ENCODE data around the gene SALL4.
"Not testable (repeated sequence)": the region's sequence is repeated elsewhere in the genome, so short reads cannot be mapped to it uniquely, and the experiment has no call there.

SALL4 gene

DNA sequence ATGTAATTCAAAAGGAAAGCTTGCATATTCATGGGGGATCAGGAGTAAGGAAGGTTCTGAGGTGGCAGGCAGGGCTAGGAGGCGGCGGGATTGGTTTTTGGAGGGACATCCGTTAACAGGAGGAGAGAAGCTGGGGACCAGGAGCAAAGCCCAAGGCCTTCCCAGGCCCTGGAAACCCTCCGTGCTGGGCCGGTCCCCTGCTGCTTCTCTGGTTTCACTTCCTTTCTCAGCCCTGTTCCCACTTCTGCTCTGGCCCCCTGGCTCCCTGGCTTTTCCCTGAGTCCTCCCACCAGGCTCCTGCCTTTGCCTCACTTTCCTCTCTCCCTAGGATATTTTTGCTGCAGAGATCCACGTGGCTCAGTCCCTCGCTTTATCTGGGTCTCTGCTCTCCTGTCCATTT, 26.4 kb upstream of the SALL4 start:
- ATAC-seq = no peak

DNA sequence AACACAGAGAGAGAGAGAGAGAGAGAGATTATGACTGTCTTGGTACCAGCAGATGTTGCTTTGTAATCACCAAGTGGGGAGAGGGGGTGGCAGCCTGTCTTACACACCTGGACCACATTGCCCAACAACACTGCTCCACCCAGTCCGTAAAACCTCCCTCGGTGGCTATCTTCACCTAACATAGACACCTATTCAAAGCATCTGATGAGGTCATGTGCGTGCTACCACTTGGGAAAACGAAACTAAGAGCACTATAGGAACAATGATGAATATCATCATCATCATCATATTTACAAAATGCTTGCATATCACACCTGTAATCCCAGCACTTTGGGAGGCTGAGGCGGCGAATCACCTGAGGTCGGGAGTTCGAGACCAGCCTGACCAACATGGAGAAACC, 24.1 kb upstream of the SALL4 start:
- ATAC-seq = no peak
- TF ChIP-seq TOX (CRISPR knock-in tag; IDR thresholded peaks at IDR 0.05; ENCODE audit: borderline replicate concordance) (no peak), BACH2 (CRISPR knock-in tag; IDR thresholded peaks at IDR 0.05; ENCODE audit: borderline replicate concordance) (no peak), ZNF565 (CRISPR knock-in tag; conservative IDR thresholded peaks at IDR 0.05; ENCODE audit: low read depth) (no peak)
- TF ChIP-seq, protein P1, sequence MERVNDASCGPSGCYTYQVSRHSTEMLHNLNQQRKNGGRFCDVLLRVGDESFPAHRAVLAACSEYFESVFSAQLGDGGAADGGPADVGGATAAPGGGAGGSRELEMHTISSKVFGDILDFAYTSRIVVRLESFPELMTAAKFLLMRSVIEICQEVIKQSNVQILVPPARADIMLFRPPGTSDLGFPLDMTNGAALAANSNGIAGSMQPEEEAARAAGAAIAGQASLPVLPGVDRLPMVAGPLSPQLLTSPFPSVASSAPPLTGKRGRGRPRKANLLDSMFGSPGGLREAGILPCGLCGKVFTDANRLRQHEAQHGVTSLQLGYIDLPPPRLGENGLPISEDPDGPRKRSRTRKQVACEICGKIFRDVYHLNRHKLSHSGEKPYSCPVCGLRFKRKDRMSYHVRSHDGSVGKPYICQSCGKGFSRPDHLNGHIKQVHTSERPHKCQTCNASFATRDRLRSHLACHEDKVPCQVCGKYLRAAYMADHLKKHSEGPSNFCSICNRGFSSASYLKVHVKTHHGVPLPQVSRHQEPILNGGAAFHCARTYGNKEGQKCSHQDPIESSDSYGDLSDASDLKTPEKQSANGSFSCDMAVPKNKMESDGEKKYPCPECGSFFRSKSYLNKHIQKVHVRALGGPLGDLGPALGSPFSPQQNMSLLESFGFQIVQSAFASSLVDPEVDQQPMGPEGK (CRISPR knock-in tag; IDR thresholded peaks at IDR 0.05; ENCODE audit: borderline replicate concordance) = no peak

More for the DNA sequence above, 26.4 kb upstream of the SALL4 start:
- TF ChIP-seq ZC3H10 (CRISPR knock-in tag; IDR thresholded peaks at IDR 0.05) (no peak), CSDC2 (CRISPR knock-in tag; IDR thresholded peaks at IDR 0.05) (no peak), ZNF8 (CRISPR knock-in tag; IDR thresholded peaks at IDR 0.05) (no peak), ISL1 (CRISPR knock-in tag; IDR thresholded peaks at IDR 0.05) (no peak), BACH2 (CRISPR knock-in tag; IDR thresholded peaks at IDR 0.05; ENCODE audit: borderline replicate concordance) (no peak), GLIS3 (CRISPR knock-in tag; IDR thresholded peaks at IDR 0.05) (no peak), ESRRG (CRISPR knock-in tag; IDR thresholded peaks at IDR 0.05) (no peak)
- TF ChIP-seq, protein P2, sequence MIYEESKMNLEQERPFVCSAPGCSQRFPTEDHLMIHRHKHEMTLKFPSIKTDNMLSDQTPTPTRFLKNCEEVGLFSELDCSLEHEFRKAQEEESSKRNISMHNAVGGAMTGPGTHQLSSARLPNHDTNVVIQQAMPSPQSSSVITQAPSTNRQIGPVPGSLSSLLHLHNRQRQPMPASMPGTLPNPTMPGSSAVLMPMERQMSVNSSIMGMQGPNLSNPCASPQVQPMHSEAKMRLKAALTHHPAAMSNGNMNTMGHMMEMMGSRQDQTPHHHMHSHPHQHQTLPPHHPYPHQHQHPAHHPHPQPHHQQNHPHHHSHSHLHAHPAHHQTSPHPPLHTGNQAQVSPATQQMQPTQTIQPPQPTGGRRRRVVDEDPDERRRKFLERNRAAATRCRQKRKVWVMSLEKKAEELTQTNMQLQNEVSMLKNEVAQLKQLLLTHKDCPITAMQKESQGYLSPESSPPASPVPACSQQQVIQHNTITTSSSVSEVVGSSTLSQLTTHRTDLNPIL (CRISPR knock-in tag; IDR thresholded peaks at IDR 0.05; ENCODE audit: low read depth) = no peak
- TF ChIP-seq, protein P3, sequence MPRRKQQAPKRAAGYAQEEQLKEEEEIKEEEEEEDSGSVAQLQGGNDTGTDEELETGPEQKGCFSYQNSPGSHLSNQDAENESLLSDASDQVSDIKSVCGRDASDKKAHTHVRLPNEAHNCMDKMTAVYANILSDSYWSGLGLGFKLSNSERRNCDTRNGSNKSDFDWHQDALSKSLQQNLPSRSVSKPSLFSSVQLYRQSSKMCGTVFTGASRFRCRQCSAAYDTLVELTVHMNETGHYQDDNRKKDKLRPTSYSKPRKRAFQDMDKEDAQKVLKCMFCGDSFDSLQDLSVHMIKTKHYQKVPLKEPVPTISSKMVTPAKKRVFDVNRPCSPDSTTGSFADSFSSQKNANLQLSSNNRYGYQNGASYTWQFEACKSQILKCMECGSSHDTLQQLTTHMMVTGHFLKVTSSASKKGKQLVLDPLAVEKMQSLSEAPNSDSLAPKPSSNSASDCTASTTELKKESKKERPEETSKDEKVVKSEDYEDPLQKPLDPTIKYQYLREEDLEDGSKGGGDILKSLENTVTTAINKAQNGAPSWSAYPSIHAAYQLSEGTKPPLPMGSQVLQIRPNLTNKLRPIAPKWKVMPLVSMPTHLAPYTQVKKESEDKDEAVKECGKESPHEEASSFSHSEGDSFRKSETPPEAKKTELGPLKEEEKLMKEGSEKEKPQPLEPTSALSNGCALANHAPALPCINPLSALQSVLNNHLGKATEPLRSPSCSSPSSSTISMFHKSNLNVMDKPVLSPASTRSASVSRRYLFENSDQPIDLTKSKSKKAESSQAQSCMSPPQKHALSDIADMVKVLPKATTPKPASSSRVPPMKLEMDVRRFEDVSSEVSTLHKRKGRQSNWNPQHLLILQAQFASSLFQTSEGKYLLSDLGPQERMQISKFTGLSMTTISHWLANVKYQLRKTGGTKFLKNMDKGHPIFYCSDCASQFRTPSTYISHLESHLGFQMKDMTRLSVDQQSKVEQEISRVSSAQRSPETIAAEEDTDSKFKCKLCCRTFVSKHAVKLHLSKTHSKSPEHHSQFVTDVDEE (CRISPR knock-in tag; IDR thresholded peaks at IDR 0.05) = no peak

DNA sequence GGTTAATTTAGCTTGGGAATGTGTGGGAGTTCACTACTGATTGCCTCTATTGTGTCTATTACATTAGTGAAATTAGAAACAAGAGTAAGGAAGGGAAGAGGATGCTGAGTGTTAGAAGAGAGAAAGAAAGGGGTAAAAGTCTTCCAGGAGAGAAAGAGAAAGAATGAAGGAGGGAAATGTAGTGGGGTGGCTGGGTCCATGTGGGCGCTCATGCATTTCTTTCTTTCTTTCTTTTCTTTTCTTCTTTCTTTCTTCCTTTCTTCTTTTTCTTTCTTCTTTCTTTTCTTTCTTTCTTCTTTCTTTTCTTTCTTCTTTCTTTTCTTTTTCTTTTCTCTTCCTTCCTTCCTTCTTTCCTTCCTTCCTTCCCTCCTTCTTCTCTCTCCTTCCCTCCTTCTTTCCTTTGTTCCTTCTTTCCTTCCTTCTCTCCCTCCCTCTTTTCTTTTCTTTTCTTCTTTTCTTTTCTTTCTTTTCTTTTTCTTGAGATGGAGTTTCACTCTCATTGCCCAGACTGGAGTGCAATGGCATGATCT, 16.2 kb upstream of the SALL4 start:
- ATAC-seq = no peak
- no peak for TF ChIP-seq BACH2 (CRISPR knock-in tag; IDR thresholded peaks at IDR 0.05; ENCODE audit: borderline replicate concordance)
- no peak for TF ChIP-seq ZFP3 (CRISPR knock-in tag; IDR thresholded peaks at IDR 0.05)
- TF ChIP-seq, protein P4, sequence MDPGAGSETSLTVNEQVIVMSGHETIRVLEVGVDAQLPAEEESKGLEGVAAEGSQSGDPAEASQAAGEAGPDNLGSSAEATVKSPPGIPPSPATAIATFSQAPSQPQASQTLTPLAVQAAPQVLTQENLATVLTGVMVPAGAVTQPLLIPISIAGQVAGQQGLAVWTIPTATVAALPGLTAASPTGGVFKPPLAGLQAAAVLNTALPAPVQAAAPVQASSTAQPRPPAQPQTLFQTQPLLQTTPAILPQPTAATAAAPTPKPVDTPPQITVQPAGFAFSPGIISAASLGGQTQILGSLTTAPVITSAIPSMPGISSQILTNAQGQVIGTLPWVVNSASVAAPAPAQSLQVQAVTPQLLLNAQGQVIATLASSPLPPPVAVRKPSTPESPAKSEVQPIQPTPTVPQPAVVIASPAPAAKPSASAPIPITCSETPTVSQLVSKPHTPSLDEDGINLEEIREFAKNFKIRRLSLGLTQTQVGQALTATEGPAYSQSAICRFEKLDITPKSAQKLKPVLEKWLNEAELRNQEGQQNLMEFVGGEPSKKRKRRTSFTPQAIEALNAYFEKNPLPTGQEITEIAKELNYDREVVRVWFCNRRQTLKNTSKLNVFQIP (CRISPR knock-in tag; IDR thresholded peaks at IDR 0.05; ENCODE audit: borderline replicate concordance, low read depth) = no peak
- no peak for TF ChIP-seq GLIS3 (CRISPR knock-in tag; IDR thresholded peaks at IDR 0.05)
- TF ChIP-seq ARNTL (CRISPR knock-in tag; IDR thresholded peaks at IDR 0.05; ENCODE audit: borderline replicate concordance, low read depth) = no peak
- TF ChIP-seq TCF4 (CRISPR knock-in tag; IDR thresholded peaks at IDR 0.05; ENCODE audit: borderline replicate concordance) = no peak

DNA sequence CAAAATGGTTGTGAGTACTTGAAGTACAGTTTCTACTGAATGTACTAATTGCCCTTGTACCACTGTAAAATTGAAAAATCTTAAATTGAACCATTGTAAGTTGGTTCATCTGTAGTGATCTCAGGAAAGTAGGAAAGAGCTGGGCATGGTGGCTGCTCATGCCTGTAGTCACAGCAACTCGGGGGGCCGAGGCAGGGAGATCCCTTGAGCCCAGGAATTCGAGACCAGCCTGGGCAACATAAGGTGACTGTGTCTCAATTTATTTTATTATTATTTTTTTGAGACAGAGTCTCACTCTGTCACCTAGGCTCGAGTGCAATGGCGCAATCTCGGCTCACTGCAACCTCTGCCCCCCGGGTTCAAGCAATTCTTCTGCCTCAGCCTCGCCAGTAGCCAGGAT, 14.5 kb upstream of the SALL4 start:
- not testable (repeated sequence) for ATAC-seq

DNA sequence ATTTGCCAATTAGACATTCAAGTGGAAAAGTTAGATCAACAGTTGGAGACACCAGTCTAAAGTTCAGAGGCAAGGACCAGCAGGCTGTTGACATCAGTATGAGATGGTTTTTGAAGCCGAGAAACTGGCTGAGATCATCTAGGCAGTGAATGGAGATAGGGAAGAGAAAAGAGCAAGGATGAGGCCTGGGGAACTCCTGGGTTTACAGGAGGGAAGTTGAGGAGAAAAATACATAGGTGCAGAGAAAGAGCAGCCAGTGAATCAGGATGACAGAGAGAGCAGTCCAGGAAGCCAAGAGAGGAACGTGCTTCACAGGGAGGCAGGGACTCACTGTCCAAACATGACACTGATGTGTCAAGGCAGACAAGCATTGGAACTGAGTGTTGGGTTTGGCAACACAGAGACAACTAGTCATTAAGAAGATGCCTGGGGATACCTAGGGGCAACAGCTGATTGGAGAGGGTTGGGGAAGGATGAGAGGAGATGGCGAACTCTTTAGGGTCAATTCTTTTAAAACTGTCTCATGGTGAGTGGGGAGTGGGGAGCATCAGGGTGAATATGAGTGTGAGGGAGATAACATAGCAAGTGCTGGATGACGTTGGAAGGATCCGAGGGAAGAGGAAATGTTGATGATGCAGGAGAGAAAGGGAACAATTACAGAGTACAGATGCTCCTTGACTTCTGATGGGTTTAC, 13.2 kb upstream of the SALL4 start:
- no peak for TF ChIP-seq OSR1 (CRISPR knock-in tag; IDR thresholded peaks at IDR 0.05)
- TF ChIP-seq ZFP3 (CRISPR knock-in tag; IDR thresholded peaks at IDR 0.05) = no peak
- TF ChIP-seq ZC3H10 (CRISPR knock-in tag; IDR thresholded peaks at IDR 0.05) = no peak
- TF ChIP-seq TCF4 (CRISPR knock-in tag; IDR thresholded peaks at IDR 0.05; ENCODE audit: borderline replicate concordance) = no peak
- TF ChIP-seq, protein P4 (CRISPR knock-in tag; IDR thresholded peaks at IDR 0.05; ENCODE audit: borderline replicate concordance, low read depth) = no peak
- no peak for ATAC-seq

Measured in SK-N-SH treated with all-trans-retinoic acid at 6 μM for 48 hours (cell line).